ENCODE data around the gene DUSP2.
"Not testable (repeated sequence)": the region's sequence is repeated elsewhere in the genome, so short reads cannot be mapped to it uniquely, and the experiment has no call there.

Gene DUSP2

DNA sequence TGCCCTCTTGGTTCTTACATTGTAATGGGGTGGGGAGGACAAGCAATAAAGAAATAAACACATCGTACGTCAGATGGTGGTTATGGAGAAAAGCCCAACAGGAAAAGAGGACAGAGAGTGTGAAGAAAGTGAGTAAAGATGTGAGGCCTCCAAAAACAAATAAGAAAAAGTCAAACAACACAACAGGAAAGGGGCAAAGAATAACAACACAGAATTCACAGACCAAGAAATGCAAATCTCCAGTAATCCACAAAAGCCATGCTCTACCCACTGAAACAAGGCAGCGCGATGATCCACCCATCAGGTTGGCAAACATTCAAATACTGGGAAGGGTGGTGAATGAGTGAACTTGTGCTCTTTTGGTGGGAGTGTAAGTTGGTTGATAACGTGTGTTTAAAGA is 16.7 kb upstream of the DUSP2 start:
- peak in 1 of 5 donors; percentile 41 for DNase-seq

GRCh38 chr2:96160366-96160765 is 15.1 kb upstream of the DUSP2 start:
- not testable (repeated sequence) for DNase-seq

DNA sequence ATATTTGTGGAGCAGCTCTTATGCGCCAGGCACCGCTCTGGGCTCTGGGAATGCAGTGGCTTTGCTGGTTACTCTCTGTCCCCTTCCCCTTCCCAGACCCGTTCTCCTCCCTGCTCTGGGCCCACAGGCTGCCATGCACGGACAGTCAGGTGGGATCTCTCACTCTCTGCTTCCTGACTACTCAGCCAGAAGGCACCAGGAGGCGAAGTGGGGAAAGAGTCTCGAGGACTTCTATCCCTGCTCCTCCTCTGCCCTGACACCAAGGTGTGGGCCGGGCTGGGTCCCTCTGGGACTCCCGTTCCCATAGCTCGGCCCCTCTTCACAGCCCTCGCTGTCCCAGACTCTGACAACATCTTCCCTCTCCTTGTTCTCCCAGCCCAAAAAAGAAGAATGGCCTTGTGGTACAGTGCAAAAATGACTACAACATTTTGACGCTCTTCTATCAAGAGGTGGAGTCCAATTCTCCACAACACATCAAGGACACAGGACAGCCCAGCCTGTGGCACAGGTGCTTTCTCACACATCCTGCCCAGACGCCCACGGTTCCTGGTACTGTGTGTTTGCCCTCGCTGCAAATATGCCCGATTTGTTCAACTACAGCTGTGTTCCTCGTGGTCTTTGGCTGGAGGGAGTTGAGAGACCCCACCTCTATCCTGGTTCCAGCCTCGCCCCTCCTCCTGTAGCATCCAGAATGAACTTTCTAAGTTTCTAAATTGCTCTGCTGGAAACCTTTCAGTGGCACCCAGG is 14.0 kb upstream of the DUSP2 start:
- peak in 1 of 5 donors; percentile 57 for DNase-seq

GRCh38 chr2:96158554-96158940 is 13.3 kb upstream of the DUSP2 start:
- DNase-seq, result no peak

DNA sequence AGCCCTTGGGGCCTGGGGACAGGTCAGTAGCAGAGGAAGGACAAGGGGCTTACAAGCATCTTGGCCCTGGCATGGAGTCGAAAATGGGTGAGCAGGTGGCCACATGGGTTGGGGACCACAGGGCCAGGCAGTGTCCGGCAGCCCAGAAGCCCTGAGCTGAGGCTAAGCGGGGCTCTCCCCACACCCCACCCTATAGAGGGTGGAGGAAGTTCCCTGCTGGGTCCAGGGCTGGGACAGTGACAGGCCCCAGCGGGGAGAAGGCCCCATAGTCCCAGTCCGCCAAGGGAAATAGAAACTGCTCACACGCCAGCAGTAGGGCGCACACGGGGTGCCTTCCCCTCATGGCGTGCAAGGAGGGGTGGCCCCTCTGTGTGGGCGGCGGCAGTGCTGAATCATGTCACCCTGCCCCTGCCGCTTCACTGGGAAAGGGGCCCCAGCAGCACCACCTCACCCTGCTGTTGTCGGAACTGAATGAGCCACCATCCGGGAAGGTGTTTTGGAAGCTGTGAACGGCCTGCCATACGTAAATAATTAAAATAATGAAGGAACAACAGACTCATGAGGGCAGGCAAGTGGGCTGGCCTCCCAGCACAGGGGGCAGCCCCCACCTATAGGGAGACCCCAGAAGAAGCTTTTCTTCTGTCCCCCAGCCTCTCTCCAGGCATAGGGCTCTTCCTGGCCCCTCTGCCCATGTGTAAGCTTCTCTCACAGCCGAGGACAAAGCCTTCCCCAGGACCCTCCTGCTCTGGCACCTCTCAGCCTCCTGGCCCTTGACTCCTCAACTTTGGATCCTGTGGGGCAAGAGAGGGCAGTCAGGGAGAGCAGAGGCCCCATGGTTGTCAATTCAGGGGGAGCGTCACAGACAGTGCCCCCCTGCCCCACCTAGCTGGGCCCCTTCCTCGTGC is 12.7 kb upstream of the DUSP2 start:
- peak in 3 of 5 donors; percentile 49 to 86 (median 51) for DNase-seq

DNA sequence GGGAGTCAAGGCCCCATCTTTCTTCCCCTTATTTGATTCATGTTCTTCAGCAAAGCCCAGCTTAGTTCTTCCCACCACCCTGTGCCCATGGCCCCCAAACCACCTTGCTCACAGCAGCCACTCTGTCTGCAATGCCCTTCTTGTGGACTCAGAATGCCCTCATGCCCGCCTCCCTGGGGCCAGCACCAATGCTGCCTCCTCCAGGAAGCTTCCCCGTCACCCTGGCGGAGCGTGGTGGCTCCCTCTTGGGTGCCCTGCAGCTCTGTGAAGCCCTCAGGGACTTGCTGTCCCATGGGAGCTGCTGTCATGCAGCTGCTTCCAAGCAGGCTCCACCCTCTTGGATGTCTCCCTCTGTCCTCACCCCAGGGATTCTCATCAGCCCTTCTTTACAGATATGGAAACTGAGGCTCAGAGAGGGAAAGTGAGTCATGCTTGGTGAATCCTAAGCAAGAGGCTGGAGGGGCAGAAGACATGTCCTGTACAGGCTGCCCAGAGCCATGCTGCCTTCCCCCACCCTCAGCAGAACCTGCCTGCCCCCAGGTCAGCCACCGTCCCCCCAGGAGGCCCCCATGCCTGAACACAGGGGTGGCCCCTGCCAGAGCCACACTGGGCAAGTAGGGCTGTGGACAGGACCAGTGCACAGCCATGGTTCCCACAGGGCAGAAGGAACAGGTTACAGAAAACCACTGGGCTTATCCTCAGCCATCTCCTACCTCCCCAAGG is 11.8 kb upstream of the DUSP2 start:
- no peak for DNase-seq

DNA sequence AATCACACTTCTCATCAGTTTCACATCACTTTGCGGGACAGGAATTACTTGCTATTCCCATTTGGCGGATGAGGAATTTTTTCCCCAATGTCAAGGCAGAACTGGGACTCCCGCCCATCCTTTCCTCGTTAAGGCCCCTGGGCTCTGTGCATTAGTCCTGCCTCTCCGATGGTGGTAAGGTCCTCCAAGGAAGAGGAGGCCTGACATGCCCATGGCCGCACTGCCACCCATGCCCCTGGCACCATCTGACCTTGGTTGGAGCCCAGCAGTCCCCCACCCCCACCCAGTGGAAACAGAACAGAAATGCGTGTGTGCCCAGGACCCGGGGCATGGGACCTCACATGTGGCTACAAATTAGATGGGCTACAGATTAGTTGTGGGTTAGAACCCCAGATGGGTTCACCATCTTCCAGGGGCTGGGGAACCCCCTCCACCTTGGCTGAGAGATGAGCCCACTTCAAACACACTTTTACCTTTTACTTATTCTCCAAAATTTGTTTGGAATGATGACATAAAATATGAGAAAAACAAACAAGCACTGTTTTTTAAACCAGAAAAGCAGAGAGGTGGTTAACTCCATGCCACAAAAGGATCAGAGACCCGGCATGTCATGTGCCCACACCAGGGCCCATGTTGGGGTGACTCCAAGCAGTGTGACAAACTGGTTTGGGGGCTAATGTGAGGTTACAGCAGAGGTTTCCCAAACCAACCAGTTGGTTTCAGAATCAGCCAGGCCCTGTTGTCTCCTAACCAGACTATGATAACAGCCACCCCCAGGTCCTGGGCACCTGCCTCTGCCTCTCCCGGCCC is 11.0 kb upstream of the DUSP2 start:
- DNase-seq, result peak in 1 of 5 donors; percentile 43

DNA sequence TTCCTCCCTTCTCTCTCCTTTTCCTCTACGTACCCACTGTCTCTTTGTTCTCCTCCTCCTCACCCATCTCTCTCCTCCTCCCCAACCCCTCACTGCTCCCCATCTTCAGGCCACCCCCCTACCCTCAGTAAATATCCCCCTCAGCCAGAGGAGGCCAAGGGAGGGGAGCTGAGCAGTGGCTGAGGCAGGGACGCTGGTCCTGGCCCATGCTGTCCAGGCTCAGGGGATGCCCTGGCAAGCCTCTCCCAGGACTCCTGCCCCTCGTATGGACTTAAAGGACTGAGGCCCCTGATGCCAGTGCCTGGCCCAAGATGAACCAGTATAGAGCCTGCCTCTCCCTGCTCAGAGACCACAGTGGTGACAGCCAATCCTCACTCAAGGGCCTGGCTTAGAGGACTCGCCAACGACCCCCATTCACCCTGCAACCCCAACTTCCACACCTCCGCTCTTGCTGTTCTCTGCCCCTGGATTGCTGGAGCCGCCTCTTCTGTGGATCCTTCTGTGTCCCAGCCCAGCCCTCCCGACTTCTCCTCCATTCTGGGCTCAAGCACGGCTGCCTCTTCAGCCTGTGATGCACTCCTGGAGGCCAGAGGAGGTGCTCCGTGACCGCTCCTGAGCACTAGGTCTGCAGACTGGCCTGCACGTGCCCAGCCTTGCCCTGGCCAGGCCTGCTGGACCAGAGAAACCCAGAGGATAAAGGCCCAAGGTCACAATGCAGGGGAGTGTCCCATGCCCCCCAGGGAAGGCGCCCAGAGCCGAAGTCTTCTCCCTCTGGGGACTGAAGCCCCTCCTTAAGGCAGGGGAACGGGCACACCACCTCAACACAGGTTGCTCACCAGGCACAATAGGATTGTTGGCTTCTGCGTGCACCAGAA is 9.5 kb upstream of the DUSP2 start:
- no peak for DNase-seq

- DNase-seq, result no peak
These were observed 8.8 kb upstream of the DUSP2 start for GRCh38 chr2:96153991-96154431.

DNA sequence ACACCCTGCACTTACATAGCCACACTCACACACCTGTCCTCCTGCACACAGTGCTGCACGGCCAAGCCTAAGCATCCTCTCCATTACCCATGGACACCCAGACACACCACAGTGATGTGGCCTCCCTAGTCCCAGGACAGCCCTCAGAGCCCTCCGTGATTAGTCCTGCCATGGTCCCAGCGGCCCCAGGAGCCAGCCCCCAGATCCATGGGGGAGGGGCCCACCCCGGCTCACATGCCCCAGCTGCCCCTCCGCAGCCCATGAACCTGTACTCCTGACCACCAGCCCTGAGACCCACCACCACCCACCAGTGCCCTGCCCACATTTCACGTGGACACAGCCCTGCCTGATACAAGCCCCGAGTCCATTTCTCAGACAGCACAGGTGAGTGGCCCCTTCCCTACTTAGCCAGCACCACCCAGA is 8.1 kb upstream of the DUSP2 start:
- DNase-seq, result no peak

DNA sequence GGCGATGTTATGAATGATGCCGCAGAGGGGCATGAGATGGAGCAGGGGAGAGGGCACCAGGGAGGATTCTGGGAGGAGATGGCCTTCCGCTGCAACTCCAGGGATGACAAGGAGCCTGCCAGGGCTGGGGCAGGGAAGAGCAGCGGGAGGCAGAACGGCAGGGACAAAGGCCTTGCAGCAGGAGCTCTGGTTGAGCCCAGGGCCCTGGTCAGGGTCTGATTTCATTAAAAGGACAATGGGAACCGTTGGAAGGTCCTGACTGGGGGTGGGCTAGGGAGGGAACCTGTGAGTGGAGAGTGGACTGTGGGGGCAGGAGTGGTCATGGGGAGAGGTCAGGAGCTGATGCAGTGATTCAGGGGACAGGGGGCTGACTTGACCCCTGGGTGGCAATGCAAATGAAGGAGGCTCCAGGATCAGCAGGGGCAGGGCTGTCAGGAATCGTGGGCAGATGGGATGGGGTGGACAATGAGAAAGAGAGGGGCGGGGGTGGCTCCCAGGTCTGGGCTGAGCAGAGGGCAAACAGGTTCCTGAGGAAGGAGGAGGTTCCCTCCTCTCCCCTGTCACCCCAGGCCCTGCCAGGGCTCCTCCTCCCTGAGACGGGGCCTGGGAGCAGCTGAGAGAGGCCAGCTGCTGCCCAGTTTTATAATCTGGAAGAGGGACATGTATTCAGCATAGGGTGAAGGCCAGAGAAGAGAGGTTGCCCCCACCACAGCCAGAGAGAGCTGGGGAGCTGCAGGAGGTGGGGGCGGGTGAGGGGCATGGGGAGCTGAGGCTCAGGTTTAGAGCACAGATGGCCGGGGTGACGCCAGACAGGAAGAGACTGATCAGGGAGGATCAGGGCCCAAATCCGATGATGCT is 7.3 kb upstream of the DUSP2 start:
- DNase-seq, result no peak

DNA sequence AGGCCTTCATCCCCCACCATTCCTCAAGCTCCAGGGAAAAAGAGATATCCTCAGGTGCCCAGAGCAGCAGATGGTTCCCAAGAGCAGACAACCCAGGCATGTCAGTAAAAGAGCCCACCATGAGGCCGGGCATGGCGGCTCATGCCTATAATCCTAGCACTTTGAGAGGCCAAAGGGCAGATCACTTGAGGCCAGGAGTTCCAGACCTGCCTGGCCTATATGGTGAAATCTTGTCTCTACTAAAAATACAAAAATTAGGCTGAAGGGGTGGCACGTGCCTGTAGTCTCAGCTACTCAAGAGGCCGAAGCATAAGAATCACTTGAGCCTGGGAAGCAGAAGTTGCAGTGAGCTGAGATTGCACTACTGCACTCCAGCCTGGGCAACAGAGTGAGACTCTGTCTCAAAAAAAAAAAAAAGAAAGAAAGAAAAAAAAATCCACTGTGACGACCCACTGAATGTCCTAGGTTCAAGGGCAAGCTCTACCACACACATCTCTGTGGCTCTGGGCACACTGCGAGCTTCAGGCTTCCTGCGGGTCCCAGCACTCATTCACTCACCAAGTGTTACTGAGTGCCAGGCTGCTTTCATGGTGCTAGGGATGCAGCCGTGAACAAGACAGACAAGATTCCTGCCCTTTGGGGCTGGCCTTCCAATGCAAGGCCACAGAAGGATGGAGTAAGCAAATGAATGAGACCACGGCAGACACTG is 6.5 kb upstream of the DUSP2 start:
- DNase-seq, result no peak

GRCh38 chr2:96150791-96151594 is 5.8 kb upstream of the DUSP2 start:
- DNase-seq, result no peak

- DNase-seq, result no peak
These were observed 4.9 kb upstream of the DUSP2 start for GRCh38 chr2:96150007-96150640.

DNA sequence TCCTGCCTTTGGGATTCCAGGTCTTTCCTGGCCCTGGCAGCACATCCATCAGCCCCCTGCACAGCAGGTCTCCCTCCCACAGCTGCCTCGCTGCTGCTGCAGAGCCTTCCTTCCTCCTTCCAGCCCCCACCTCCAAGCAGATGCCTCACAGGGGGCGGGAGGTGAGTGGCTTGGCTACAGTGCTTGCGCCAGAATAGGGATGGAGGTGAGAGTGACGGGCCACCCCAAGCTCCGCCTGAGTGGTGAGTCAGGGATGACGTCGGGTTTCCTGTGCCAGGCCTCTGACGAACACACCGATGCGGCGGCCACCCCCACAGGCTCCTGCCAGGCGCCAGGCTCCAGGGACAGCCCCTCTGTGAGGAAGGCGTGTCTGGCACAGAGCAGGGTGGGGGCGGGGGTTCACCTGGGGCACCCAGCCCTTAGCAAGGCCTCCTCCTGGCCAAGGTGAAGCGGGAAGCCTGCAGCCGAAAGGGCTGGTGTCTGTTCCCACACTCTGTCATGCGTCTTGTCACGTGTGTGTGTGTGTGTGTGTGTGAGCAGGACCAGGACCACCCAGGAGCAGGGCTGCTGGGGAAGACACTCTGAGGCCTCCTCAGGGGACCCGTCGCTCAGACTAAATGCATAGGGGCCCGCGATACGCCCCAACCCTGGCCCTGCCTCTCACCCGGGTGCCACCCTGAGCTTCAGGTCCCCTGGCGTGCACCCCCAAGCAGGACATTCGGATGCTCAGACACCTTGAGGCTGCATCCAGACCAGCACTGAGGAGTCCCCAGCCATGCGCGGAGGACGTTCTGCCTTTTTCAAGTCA is 3.4 kb upstream of the DUSP2 start:
- DNase-seq, result peak; percentile 96 to 97 (median 97)

DNA sequence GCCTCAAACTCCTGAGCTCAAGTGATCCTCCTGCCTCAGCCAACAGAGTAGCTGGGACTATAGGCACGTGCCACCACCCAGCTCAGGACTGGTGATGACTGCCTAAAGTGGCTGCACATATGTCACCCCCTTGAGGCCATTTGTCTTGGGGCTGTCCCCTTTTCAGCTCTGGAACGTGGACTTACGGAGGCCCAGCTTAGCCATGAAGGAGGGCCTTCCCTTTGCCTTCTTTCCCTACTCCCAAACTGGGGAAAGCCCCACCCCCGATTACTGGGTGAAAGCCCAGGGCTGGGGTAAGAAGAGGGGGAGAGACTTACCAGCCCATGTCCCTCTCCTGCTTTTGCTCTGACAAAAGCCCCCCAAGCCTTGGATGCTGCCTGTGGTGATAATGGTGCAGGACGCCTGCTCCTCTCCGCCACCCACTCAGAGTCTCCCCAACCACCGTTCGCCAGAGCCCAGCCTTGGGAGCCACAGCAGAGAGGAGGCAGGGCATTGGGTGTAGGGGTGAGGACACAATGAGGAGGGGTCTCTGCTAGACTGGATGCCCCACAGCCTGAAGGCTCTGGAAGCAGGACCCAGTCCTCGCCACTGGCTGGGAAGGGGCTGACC is 2.5 kb upstream of the DUSP2 start:
- peak in 2 of 5 donors; percentile 17 to 32 for DNase-seq

All from T-helper 1 cell (primary cell).